K562 (cell line): ENCODE measurements around the gene AMDHD2. TPM values are rescaled to one million over a fixed set of nuclear protein-coding genes. Genes with fewer than 3 reads are reported as not detected.

Source experiments
- BCLAF1 ChIP-seq, 2 experiments: fragments of 450-650 bp in 1 of 2; IDR thresholded peaks; 2 replicates each; pipeline ENCODE4 v1.6.1; 2011 to 2017; ENCODE audit warnings: low read depth in 2 of 2, antibody characterized with exemption in 1 of 2, borderline replicate concordance in 1 of 2, low read length in 1 of 2, mild to moderate bottlenecking in 1 of 2, mixed read lengths in 1 of 2; ENCODE audit not compliant: control insufficient read depth in 1 of 2
- CTBP1 ChIP-seq: fragments of 450-650 bp; IDR thresholded peaks from 2 replicates; pipeline ENCODE4 v1.6.1; 2016; ENCODE audit warnings: borderline replicate concordance
- NRF1 ChIP-seq, 2 experiments: fragments of 450-650 bp; IDR thresholded peaks in 1 of 2; conservative IDR thresholded peaks in 1 of 2; 2 replicates each; pipeline ENCODE4 v1.6.1; 2014; ENCODE audit warnings: mild to moderate bottlenecking in 2 of 2
- PCBP1 ChIP-seq: fragments of 200-400 bp; formaldehyde crosslinking; IDR thresholded peaks from 2 replicates; pipeline ENCODE4 v1.6.1; 2018; ENCODE audit warnings: mild to moderate bottlenecking, low read depth, low read length; ENCODE audit not compliant: poor library complexity, severe bottlenecking
- POLR2H ChIP-seq: IDR thresholded peaks from 2 replicates; pipeline ENCODE4 v1.6.1; 2016; ENCODE audit warnings: missing genetic modification characterization, low read depth, mild to moderate bottlenecking, control low read depth, missing compliant biosample characterization, moderate library complexity
- RBM17 ChIP-seq: fragments of 200-400 bp; formaldehyde crosslinking; IDR thresholded peaks from 2 replicates; pipeline ENCODE4 v1.6.1; 2017; ENCODE audit warnings: low read depth, mild to moderate bottlenecking, low read length, borderline replicate concordance
- TOE1 ChIP-seq, 2 experiments: fragments of 450-650 bp in 1 of 2; sonication (generic) in 1 of 2; formaldehyde crosslinking in 1 of 2; IDR thresholded peaks; 2 replicates each; pipeline versions ENCODE4 v1.7.1 to v1.8.0; 2016 to 2022; ENCODE audit warnings: borderline replicate concordance in 2 of 2, mild to moderate bottlenecking in 2 of 2, antibody characterized with exemption in 1 of 2, inconsistent platforms in 1 of 2, low read depth in 1 of 2, missing genetic modification reagents in 1 of 2, moderate library complexity in 1 of 2
- ZBTB1 ChIP-seq: sonication (generic); formaldehyde crosslinking; IDR thresholded peaks from 2 replicates; pipeline ENCODE4 v1.8.1; 2023; ENCODE audit warnings: missing genetic modification reagents, low read depth, mild to moderate bottlenecking, borderline replicate concordance
- polyA plus RNA-seq, 8 experiments: library from polyadenylated mRNA; depleted of rRNA in 4 of 8; stranded (reverse) in 5 of 8; unstranded in 3 of 8; fragments of >200 nt; fragmentation: Nextera tagmentation in 2 of 8; fragmentation: Illumina TruSeq in 1 of 8; extraction: Ambion mirVana in 2 of 8; extraction: Trizol in 1 of 8; gene quantifications; 2 replicates each; pipeline versions ENCODE4 v1.2.1 to v1.2.3, GENCODE V29; 2011 to 2014; ENCODE audit warnings: inconsistent platforms in 1 of 8, missing spikeins in 1 of 8
- total RNA-seq, 7 experiments: library from RNA; depleted of rRNA in 6 of 7; stranded (reverse); fragments of >200 nt in 6 of 7; fragmentation: Illumina TruSeq in 2 of 7; extraction: Trizol in 2 of 7; gene quantifications; 2 replicates each; pipeline versions ENCODE4 v1.2.1 to v1.2.3, GENCODE V29; 2011 to 2021; ENCODE audit warnings: low replicate concordance in 1 of 7
- TF ChIP-seq, protein P1 (sequence below), 2 experiments: fragments of 450-650 bp; formaldehyde crosslinking in 1 of 2; IDR thresholded peaks; 2 replicates each; pipeline versions ENCODE4 v1.4.0 to v1.6.1; 2014 to 2020; ENCODE audit warnings: mild to moderate bottlenecking in 2 of 2, borderline replicate concordance in 1 of 2, low read depth in 1 of 2
- TF ChIP-seq, protein P2 (sequence below): fragments of 200-800 bp; sonication (Bioruptor generic); IDR thresholded peaks from 2 replicates; pipeline ENCODE4 v1.6.1; 2017; ENCODE audit warnings: missing genetic modification characterization, missing compliant biosample characterization

The AMDHD2 gene
- total and polyA plus RNA-seq, 9 of the 15 experiments (the other 6 are each of a cell fraction or from before 2014, with no cell fraction given): 0.38 to 56.9 (median 18.3) TPM; not detected in 1

- TF ChIP-seq, protein P1, sequence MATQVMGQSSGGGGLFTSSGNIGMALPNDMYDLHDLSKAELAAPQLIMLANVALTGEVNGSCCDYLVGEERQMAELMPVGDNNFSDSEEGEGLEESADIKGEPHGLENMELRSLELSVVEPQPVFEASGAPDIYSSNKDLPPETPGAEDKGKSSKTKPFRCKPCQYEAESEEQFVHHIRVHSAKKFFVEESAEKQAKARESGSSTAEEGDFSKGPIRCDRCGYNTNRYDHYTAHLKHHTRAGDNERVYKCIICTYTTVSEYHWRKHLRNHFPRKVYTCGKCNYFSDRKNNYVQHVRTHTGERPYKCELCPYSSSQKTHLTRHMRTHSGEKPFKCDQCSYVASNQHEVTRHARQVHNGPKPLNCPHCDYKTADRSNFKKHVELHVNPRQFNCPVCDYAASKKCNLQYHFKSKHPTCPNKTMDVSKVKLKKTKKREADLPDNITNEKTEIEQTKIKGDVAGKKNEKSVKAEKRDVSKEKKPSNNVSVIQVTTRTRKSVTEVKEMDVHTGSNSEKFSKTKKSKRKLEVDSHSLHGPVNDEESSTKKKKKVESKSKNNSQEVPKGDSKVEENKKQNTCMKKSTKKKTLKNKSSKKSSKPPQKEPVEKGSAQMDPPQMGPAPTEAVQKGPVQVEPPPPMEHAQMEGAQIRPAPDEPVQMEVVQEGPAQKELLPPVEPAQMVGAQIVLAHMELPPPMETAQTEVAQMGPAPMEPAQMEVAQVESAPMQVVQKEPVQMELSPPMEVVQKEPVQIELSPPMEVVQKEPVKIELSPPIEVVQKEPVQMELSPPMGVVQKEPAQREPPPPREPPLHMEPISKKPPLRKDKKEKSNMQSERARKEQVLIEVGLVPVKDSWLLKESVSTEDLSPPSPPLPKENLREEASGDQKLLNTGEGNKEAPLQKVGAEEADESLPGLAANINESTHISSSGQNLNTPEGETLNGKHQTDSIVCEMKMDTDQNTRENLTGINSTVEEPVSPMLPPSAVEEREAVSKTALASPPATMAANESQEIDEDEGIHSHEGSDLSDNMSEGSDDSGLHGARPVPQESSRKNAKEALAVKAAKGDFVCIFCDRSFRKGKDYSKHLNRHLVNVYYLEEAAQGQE (IDR thresholded peaks at IDR 0.05; ENCODE audit: borderline replicate concordance): peak; percentile 85
- TF ChIP-seq, protein P1 (CRISPR knock-in tag; IDR thresholded peaks at IDR 0.05; ENCODE audit: low read depth): no peak
- TF ChIP-seq ZBTB1 (CRISPR knock-in tag) (0 out of 2 replicates have a peak, but pooled peaks have one; percentile 59), CTBP1 (peak; percentile 66; the same call in 1 of the 2 replicates), NRF1 (conservative IDR thresholded peaks at IDR 0.05 in 1 of 2, IDR thresholded peaks at IDR 0.05 in 1 of 2) (peak; percentile 94 to 95), TOE1 (IDR thresholded peaks at IDR 0.05; ENCODE audit: borderline replicate concordance) (peak; percentile 91; the same call in 1 of the 2 replicates), TOE1 (CRISPR knock-in tag; IDR thresholded peaks at IDR 0.05; ENCODE audit: borderline replicate concordance, low read depth) (no peak), POLR2H (tag) (peak; percentile 90), RBM17 (no peak), BCLAF1 (IDR thresholded peaks at IDR 0.05; ENCODE audit: borderline replicate concordance in 1 of 2, control insufficient read depth in 1 of 2, low read depth in 2 of 2, low read length in 1 of 2) (0 out of 4 replicates have a peak, but pooled peaks of 1 of the 2 experiments have one; percentile 35), PCBP1 (peak; percentile 80)
- TF ChIP-seq, protein P2, sequence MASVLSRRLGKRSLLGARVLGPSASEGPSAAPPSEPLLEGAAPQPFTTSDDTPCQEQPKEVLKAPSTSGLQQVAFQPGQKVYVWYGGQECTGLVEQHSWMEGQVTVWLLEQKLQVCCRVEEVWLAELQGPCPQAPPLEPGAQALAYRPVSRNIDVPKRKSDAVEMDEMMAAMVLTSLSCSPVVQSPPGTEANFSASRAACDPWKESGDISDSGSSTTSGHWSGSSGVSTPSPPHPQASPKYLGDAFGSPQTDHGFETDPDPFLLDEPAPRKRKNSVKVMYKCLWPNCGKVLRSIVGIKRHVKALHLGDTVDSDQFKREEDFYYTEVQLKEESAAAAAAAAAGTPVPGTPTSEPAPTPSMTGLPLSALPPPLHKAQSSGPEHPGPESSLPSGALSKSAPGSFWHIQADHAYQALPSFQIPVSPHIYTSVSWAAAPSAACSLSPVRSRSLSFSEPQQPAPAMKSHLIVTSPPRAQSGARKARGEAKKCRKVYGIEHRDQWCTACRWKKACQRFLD: 0 out of 2 replicates have a peak, but pooled peaks have one; percentile 56
Measured at GRCh38 chr16:2513405-2514332, 6.5 kb upstream of the AMDHD2 start, which contains the start of gene ATP6V0C (continued).
